Thoracic aorta (tissue), 2 donors: Measurements from ENCODE around the gene USP17L27. TPM values are rescaled to one million over a fixed set of nuclear protein-coding genes. Genes with fewer than 3 reads are reported as not detected.
"Not testable (repeated sequence)": the region's sequence is repeated elsewhere in the genome, so short reads cannot be mapped to it uniquely, and the experiment has no call there.

ENCODE experiments used
- ATAC-seq: fragments of 150-250 bp; one replicate; pipeline ENCODE4 v1.8.0; 2017; ENCODE audit warnings: low read depth; ENCODE audit not compliant: insufficient number of reproducible peaks, low FRiP score
- DNase-seq: peaks from one replicate; pipeline ENCODE4 v3.0.0-alpha.2; 2020; ENCODE audit warnings: low spot score
- H3K27ac ChIP-seq, 2 donors: fragments of 200-600 bp; sonication (generic); 1 replicate in 1 of 2; 2 replicates in 1 of 2; pipeline ENCODE4 v1.5.1; 2016; ENCODE audit warnings: mild to moderate bottlenecking in 2 of 2, moderate library complexity in 2 of 2
- H3K27me3 ChIP-seq: fragments of 200-600 bp; sonication (generic); replicated peaks from 2 replicates; pipeline ENCODE4 v1.6.0; 2016; ENCODE audit warnings: mild to moderate bottlenecking; ENCODE audit not compliant: insufficient read depth
- H3K36me3 ChIP-seq: fragments of 200-600 bp; sonication (generic); one replicate; pipeline ENCODE4 v1.5.1; 2016
- H3K4me1 ChIP-seq, 2 donors: fragments of 200-600 bp; sonication (generic); 1 replicate in 1 of 2; 2 replicates in 1 of 2; pipeline versions ENCODE4 v1.5.1 to v1.6.0; 2016; ENCODE audit warnings: low read depth in 2 of 2, mild to moderate bottlenecking in 1 of 2; ENCODE audit not compliant: control insufficient read depth in 1 of 2
- H3K4me3 ChIP-seq: fragments of 200-600 bp; sonication (generic); 2 replicates; pipeline ENCODE4 v1.5.1; 2016; ENCODE audit warnings: mild to moderate bottlenecking
- H3K9me3 ChIP-seq: fragments of 200-600 bp; sonication (generic); 2 replicates; pipeline ENCODE4 v1.5.1; 2016
- total RNA-seq, 2 donors: library from RNA; depleted of rRNA; stranded (reverse); fragments of >200 nt; gene quantifications; one replicate each; pipeline versions ENCODE4 v1.1.0 to v1.2.3, GENCODE V29; 2016
- TF ChIP-seq, protein P1 (sequence below): fragments of 200-600 bp; sonication (generic); IDR thresholded peaks from one replicate; pipeline ENCODE4 v1.5.1; 2019; ENCODE audit warnings: antibody characterized with exemption

The USP17L27 gene
- total RNA-seq, 2 donors from 2014 or later, result not detected

DNA sequence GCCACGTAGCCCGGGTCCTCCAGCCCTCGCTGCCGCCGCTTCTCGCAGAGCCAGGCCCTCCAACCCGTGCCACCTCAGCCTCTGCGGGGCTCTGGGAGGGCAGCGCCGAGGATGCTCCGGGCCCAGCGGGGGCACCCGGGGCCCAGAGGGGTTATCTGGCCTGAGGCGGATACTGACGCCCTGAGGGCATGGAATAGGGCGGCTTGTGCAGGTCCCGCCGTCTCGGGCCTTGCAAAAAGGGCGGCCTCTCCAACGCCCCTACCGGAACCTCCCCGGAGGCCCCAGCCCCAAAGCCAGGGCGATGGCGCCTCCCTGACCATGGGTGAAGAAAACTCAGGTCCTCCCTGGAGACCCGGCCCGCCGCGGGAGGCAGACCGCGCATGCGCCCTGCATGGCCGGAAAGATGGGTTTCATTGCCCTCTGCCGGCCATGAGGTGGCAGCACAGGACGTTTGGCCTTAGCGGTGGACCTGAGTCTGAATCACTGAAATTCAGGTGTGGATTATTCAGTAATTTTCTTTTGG is 37.1 kb downstream of the USP17L27 start:
- peak overlapping the region; percentile 57 for H3K4me3 ChIP-seq
- not testable (repeated sequence) for H3K4me1 ChIP-seq, H3K36me3 ChIP-seq, ATAC-seq, DNase-seq, H3K9me3 ChIP-seq, H3K27me3 ChIP-seq, H3K27ac ChIP-seq
- TF ChIP-seq, protein P1, sequence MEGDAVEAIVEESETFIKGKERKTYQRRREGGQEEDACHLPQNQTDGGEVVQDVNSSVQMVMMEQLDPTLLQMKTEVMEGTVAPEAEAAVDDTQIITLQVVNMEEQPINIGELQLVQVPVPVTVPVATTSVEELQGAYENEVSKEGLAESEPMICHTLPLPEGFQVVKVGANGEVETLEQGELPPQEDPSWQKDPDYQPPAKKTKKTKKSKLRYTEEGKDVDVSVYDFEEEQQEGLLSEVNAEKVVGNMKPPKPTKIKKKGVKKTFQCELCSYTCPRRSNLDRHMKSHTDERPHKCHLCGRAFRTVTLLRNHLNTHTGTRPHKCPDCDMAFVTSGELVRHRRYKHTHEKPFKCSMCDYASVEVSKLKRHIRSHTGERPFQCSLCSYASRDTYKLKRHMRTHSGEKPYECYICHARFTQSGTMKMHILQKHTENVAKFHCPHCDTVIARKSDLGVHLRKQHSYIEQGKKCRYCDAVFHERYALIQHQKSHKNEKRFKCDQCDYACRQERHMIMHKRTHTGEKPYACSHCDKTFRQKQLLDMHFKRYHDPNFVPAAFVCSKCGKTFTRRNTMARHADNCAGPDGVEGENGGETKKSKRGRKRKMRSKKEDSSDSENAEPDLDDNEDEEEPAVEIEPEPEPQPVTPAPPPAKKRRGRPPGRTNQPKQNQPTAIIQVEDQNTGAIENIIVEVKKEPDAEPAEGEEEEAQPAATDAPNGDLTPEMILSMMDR, result peak; percentile 40

DNA sequence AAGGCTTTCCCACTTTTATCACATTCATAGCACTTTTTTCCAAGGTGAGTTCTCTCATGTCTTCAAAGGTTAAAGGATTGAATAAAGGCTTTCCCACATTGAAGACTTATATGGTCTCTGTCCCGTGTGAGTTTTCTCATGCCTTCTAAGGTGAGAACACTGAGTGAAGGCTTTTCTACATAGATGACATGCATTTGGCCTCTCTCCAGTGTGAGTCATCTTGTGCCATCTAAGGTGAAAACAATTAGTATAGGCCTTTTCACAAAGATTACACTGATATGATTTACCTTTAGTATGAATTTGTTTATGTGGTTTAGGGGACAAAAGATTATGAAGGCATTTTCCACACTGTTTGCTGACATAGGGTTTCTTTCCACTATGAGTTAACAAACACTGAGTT is 40.2 kb downstream of the USP17L27 start:
- H3K4me1 ChIP-seq, result no peaks in the 10 kb centered on the region
- H3K27me3 ChIP-seq, result no peaks in the 10 kb centered on the region
- no peaks in the 10 kb centered on the region for H3K36me3 ChIP-seq
- no peak overlapping the region for H3K4me3 ChIP-seq
- no peaks in the 10 kb centered on the region for H3K9me3 ChIP-seq
- DNase-seq, result no peak
- H3K27ac ChIP-seq, result no peak overlapping the region
- ATAC-seq, result no peak
- TF ChIP-seq, protein P1, result no peak

DNA sequence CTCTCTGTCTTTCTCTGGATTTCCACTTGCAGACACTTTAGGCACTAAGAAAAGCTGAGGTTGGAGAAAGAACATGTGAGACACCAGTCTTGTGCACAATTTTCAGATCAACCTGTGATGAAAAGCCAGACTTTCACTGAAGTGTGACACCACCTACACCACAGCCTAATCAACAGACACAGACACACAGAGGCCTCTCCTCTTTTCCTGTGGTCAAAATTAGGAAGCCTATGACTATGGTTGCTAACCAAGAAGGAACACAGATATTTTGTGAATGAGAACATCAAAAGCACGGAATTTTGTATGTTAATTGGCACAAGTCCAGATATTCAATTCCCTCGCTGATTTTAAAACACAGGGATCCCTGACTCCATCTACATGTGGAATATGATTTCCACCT is 45.1 kb downstream of the USP17L27 start:
- H3K4me1 ChIP-seq, DNase-seq, H3K27me3 ChIP-seq, H3K36me3 ChIP-seq, ATAC-seq, H3K27ac ChIP-seq, H3K4me3 ChIP-seq, H3K9me3 ChIP-seq: not testable (repeated sequence)

Other genes with a start within 250 kb of the USP17L27 start
- not detected for gene FAM90A26, start 173.7 kb upstream of the USP17L27 start, total RNA-seq
- gene USP17L10, start 133.5 kb upstream of the USP17L27 start, total RNA-seq, result not detected
- not detected for gene USP17L11, start 128.7 kb upstream of the USP17L27 start, total RNA-seq
- not detected for gene USP17L12, start 124.0 kb upstream of the USP17L27 start, total RNA-seq
- not detected for gene USP17L13, start 119.3 kb upstream of the USP17L27 start, total RNA-seq
- gene USP17L15, start 109.8 kb upstream of the USP17L27 start, total RNA-seq, result not detected
- not detected for gene USP17L17, start 100.3 kb upstream of the USP17L27 start, total RNA-seq
- gene USP17L18, start 95.5 kb upstream of the USP17L27 start, total RNA-seq, result not detected
- gene USP17L19, start 90.8 kb upstream of the USP17L27 start, total RNA-seq, result not detected
- gene USP17L20, start 86.0 kb upstream of the USP17L27 start, total RNA-seq, result not detected
- gene USP17L21, start 81.3 kb upstream of the USP17L27 start, total RNA-seq, result not detected
- not detected for gene USP17L22, start 76.5 kb upstream of the USP17L27 start, total RNA-seq
- not detected for gene USP17L24, start 19.0 kb upstream of the USP17L27 start, total RNA-seq
- not detected for gene USP17L25, start 14.2 kb upstream of the USP17L27 start, total RNA-seq
- gene USP17L26, start 9.5 kb upstream of the USP17L27 start, total RNA-seq, result not detected
- gene USP17L5, start 4.7 kb upstream of the USP17L27 start, total RNA-seq, result not detected
- gene USP17L28, start 4.7 kb downstream of the USP17L27 start, total RNA-seq, result not detected
- gene USP17L29, start 9.5 kb downstream of the USP17L27 start, total RNA-seq, result not detected
- not detected for gene USP17L30, start 19.0 kb downstream of the USP17L27 start, total RNA-seq
- gene DEFB131A, start 100.3 kb downstream of the USP17L27 start, total RNA-seq, result not detected